ENCODE data around the gene CATSPERE.

CATSPERE gene

DNA sequence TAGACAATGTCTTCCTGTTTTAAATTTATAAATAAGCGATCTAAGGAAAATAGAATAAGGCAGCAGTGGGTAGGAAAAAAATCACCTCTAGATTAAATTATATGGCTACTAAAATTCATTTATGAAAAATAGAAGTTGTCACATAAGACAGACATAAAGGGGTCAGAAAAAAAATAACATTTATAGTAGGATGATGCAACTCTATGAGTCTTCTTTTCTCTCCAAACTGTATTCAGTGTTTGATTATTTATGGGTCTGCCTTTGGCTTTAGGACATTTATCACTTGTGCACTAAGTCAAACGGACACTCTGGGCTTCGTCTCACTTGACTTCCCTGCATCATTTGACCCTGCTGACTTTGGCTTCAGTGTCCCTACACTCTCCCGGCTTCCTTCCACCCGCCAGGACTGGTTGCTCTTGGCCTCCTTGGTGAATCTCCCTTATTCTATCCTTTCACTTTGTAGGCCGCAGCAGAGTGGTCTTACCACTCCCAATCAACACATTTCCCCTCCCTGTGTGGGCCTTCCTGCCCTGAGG is 144.8 kb downstream of the CATSPERE start:
- TF ChIP-seq CTCF (IDR thresholded peaks at IDR 0.05; ENCODE audit: borderline replicate concordance, extremely low read depth, low read length, poor library complexity, severe bottlenecking) (no peak), EZH2 (IDR thresholded peaks at IDR 0.05; ENCODE audit: borderline replicate concordance, low read depth, low read length, severe bottlenecking) (no peak)
- no peak overlapping the region for H3K9ac ChIP-seq (ENCODE audit: low read depth, low read length)
- H4K20me1 ChIP-seq (ENCODE audit: insufficient read depth, low read length) = no peaks in the 10 kb centered on the region
- H3K79me2 ChIP-seq (ENCODE audit: insufficient read depth, low read length) = no peaks in the 10 kb centered on the region
- no peaks in the 10 kb centered on the region for H3K9me3 ChIP-seq (ENCODE audit: insufficient read depth, low read length, severe bottlenecking)
- H3K4me2 ChIP-seq (ENCODE audit: insufficient read depth, low read length) = no peak overlapping the region
- H3K36me3 ChIP-seq (ENCODE audit: insufficient read depth, low read length) = no peaks in the 10 kb centered on the region
- H3K4me1 ChIP-seq (ENCODE audit: insufficient read depth, low read length) = no peaks in the 10 kb centered on the region
- H3K4me3 ChIP-seq (ENCODE audit: low read depth in 1 of 2, low read length in 2 of 2) = no peak overlapping the region
- H3K27me3 ChIP-seq (ENCODE audit: insufficient read depth, low read length, poor library complexity) = no peaks in the 10 kb centered on the region
- ATAC-seq (ENCODE audit: insufficient read depth, low read depth) (no peak), DNase-seq (no peak)
- no peak overlapping the region for H2AFZ ChIP-seq (ENCODE audit: low read depth, low read length)
- no peak overlapping the region for H3K27ac ChIP-seq (ENCODE audit: low read length)

DNA sequence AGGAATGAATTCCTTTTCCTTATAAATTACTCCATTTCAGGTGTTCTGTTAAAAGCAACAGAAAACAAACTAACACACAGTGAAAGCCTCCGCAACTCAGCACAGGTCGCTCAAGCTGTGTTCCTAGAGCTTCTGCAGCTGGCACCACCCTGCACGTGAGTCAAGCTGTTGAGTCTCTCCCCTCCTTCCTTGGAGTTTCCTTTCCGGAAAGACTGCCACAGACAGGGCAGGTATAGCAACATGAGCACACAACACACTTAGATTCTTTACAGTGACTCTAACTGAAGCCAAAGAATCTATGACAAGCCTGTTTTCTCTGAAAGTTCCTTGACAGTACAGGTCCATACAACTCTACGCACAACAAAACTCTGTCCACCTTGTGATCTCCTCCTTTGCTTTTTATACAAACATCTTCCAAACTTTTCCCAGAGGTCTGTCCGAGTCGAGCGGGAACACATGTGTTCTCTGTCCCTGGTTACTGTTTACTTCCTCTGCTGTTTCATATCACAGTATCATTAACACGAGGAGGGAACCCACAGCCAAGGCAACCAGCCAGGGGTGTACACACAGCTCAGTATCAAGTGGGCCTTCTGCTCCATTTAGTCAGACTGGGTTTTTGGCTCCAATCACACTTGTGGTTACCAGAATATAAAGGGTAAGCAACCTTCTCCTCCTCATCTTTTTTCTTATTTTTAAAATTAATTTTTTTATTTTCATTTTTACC is 153.2 kb downstream of the CATSPERE start:
- Histone ChIP-seq H3K27me3 (ENCODE audit: insufficient read depth, low read length, poor library complexity) (no peaks in the 10 kb centered on the region), H3K4me2 (ENCODE audit: insufficient read depth, low read length) (no peak overlapping the region), H2AFZ (ENCODE audit: low read depth, low read length) (no peak overlapping the region), H3K9me3 (ENCODE audit: insufficient read depth, low read length, severe bottlenecking) (no peaks in the 10 kb centered on the region), H3K4me3 (ENCODE audit: low read depth in 1 of 2, low read length in 2 of 2) (no peak overlapping the region), H3K79me2 (ENCODE audit: insufficient read depth, low read length) (no peaks in the 10 kb centered on the region), H3K27ac (ENCODE audit: low read length) (no peak overlapping the region), H3K9ac (ENCODE audit: low read depth, low read length) (no peak overlapping the region), H4K20me1 (ENCODE audit: insufficient read depth, low read length) (no peaks in the 10 kb centered on the region), H3K36me3 (ENCODE audit: insufficient read depth, low read length) (no peaks in the 10 kb centered on the region), H3K4me1 (ENCODE audit: insufficient read depth, low read length) (no peaks in the 10 kb centered on the region)
- ATAC-seq (ENCODE audit: insufficient read depth, low read depth) (no peak), DNase-seq (no peak)
- no peak for TF ChIP-seq EZH2 (IDR thresholded peaks at IDR 0.05; ENCODE audit: borderline replicate concordance, low read depth, low read length, severe bottlenecking)
- TF ChIP-seq CTCF (IDR thresholded peaks at IDR 0.05; ENCODE audit: borderline replicate concordance, extremely low read depth, low read length, poor library complexity, severe bottlenecking) = no peak

DNA sequence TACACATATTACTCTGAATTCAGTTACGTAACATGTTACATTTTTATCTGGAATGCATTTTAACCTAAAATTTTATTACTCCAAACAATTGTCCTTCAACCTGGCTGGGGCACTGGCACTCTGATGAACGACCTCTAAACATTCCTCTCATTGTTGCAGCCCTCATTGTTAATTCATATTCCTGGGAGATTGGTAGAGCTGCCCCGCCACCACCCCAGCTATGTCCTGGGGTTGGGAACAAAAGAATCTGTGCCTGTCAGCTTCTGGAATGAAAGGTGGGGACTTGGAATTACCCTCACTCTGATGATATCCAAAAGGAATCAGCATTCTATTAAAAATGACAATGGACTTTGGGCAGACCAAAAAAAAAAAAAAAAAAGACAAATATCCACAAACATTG is 153.8 kb downstream of the CATSPERE start:
- ATAC-seq (ENCODE audit: insufficient read depth, low read depth) (no peak), DNase-seq (no peak)
- TF ChIP-seq CTCF (IDR thresholded peaks at IDR 0.05; ENCODE audit: borderline replicate concordance, extremely low read depth, low read length, poor library complexity, severe bottlenecking) = no peak
- no peak for TF ChIP-seq EZH2 (IDR thresholded peaks at IDR 0.05; ENCODE audit: borderline replicate concordance, low read depth, low read length, severe bottlenecking)
- Histone ChIP-seq H3K4me2 (ENCODE audit: insufficient read depth, low read length) (no peak overlapping the region), H3K4me1 (ENCODE audit: insufficient read depth, low read length) (no peaks in the 10 kb centered on the region), H3K36me3 (ENCODE audit: insufficient read depth, low read length) (no peaks in the 10 kb centered on the region), H3K27me3 (ENCODE audit: insufficient read depth, low read length, poor library complexity) (no peaks in the 10 kb centered on the region), H4K20me1 (ENCODE audit: insufficient read depth, low read length) (no peaks in the 10 kb centered on the region), H3K4me3 (ENCODE audit: low read depth in 1 of 2, low read length in 2 of 2) (no peak overlapping the region), H3K27ac (ENCODE audit: low read length) (no peak overlapping the region), H2AFZ (ENCODE audit: low read depth, low read length) (no peak overlapping the region), H3K9ac (ENCODE audit: low read depth, low read length) (no peak overlapping the region), H3K9me3 (ENCODE audit: insufficient read depth, low read length, severe bottlenecking) (no peaks in the 10 kb centered on the region), H3K79me2 (ENCODE audit: insufficient read depth, low read length) (no peaks in the 10 kb centered on the region)

Data from DND-41 (cell line).